ENCODE data around the gene CWC15. TPM values are rescaled to one million over a fixed set of nuclear protein-coding genes. Genes with fewer than 3 reads are reported as not detected.

Gene CWC15
- total and polyA plus RNA-seq, 4 donors = 17.6 to 47.0 (median 20.9) TPM

DNA sequence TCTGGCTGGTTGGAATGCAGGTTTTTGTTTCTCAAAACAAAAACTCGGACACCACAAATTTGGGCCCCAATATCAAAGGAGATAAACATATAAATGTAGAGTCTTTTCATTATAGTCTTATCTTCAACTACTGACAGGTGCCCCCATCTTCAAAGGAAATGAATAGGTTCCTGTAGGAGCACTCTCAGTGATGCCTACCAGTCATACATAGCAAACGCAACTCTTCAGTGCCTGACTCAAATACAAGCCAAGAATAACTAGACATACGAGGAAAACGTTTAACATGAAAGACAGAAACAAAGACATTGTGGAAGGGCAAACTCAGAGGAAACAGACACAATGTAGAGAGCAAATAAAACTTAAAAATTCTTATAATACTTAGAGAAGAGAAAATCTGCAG, 14.0 kb upstream of the CWC15 start:
- H3K27me3 ChIP-seq (ENCODE audit: control insufficient read depth in 4 of 4, insufficient read depth in 4 of 4, low read length in 3 of 4) = no peaks in the 10 kb centered on the region
- no peak overlapping the region for H3K27ac ChIP-seq (ENCODE audit: low read depth in 1 of 2, low read length in 2 of 2)
- no peaks in the 10 kb centered on the region for H3K36me3 ChIP-seq (ENCODE audit: control insufficient read depth in 4 of 4, insufficient read depth in 3 of 4, low read depth in 1 of 4, low read length in 3 of 4)
- no peak for DNase-seq (ENCODE audit: low spot score)
- 76% methylated on average over 4 of the region's 4 CpGs for WGBS
- H3K4me3 ChIP-seq (ENCODE audit: low read depth in 1 of 3, low read length in 3 of 3) = no peak overlapping the region
- H3K4me1 ChIP-seq (ENCODE audit: control insufficient read depth in 4 of 4, insufficient read depth in 4 of 4, low read length in 3 of 4) = no peaks in the 10 kb centered on the region
- no peak overlapping the region for H3K9ac ChIP-seq (ENCODE audit: low read depth in 1 of 2, low read length in 2 of 2)
- TF ChIP-seq FOXA2 (IDR thresholded peaks at IDR 0.05) (no peak), RXRA (IDR thresholded peaks at IDR 0.05) (no peak), TAF1 (conservative IDR thresholded peaks at IDR 0.05) (no peak), HNF4G (IDR thresholded peaks at IDR 0.05) (no peak), HNF4A (conservative IDR thresholded peaks at IDR 0.05) (no peak), JUND (IDR thresholded peaks at IDR 0.05) (no peak), EGR1 (IDR thresholded peaks at IDR 0.05; ENCODE audit: low read depth in 2 of 2) (no peak), YY1 (IDR thresholded peaks at IDR 0.05) (no peak), FOXA1 (IDR thresholded peaks at IDR 0.05) (no peak), NR2F2 (IDR thresholded peaks at IDR 0.05) (no peak), RAD21 (IDR thresholded peaks at IDR 0.05) (no peak), GABPA (IDR thresholded peaks at IDR 0.05 in 1 of 2, conservative IDR thresholded peaks at IDR 0.05 in 1 of 2) (no peak)
- TF ChIP-seq, protein P1, sequence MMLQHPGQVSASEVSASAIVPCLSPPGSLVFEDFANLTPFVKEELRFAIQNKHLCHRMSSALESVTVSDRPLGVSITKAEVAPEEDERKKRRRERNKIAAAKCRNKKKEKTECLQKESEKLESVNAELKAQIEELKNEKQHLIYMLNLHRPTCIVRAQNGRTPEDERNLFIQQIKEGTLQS (IDR thresholded peaks at IDR 0.05) = no peak
- TF ChIP-seq, protein P2, sequence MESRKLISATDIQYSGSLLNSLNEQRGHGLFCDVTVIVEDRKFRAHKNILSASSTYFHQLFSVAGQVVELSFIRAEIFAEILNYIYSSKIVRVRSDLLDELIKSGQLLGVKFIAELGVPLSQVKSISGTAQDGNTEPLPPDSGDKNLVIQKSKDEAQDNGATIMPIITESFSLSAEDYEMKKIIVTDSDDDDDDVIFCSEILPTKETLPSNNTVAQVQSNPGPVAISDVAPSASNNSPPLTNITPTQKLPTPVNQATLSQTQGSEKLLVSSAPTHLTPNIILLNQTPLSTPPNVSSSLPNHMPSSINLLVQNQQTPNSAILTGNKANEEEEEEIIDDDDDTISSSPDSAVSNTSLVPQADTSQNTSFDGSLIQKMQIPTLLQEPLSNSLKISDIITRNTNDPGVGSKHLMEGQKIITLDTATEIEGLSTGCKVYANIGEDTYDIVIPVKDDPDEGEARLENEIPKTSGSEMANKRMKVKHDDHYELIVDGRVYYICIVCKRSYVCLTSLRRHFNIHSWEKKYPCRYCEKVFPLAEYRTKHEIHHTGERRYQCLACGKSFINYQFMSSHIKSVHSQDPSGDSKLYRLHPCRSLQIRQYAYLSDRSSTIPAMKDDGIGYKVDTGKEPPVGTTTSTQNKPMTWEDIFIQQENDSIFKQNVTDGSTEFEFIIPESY (IDR thresholded peaks at IDR 0.05) = no peak
- TF ChIP-seq, protein P3, sequence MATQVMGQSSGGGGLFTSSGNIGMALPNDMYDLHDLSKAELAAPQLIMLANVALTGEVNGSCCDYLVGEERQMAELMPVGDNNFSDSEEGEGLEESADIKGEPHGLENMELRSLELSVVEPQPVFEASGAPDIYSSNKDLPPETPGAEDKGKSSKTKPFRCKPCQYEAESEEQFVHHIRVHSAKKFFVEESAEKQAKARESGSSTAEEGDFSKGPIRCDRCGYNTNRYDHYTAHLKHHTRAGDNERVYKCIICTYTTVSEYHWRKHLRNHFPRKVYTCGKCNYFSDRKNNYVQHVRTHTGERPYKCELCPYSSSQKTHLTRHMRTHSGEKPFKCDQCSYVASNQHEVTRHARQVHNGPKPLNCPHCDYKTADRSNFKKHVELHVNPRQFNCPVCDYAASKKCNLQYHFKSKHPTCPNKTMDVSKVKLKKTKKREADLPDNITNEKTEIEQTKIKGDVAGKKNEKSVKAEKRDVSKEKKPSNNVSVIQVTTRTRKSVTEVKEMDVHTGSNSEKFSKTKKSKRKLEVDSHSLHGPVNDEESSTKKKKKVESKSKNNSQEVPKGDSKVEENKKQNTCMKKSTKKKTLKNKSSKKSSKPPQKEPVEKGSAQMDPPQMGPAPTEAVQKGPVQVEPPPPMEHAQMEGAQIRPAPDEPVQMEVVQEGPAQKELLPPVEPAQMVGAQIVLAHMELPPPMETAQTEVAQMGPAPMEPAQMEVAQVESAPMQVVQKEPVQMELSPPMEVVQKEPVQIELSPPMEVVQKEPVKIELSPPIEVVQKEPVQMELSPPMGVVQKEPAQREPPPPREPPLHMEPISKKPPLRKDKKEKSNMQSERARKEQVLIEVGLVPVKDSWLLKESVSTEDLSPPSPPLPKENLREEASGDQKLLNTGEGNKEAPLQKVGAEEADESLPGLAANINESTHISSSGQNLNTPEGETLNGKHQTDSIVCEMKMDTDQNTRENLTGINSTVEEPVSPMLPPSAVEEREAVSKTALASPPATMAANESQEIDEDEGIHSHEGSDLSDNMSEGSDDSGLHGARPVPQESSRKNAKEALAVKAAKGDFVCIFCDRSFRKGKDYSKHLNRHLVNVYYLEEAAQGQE (IDR thresholded peaks at IDR 0.05) = no peak
- TF ChIP-seq, protein P4, sequence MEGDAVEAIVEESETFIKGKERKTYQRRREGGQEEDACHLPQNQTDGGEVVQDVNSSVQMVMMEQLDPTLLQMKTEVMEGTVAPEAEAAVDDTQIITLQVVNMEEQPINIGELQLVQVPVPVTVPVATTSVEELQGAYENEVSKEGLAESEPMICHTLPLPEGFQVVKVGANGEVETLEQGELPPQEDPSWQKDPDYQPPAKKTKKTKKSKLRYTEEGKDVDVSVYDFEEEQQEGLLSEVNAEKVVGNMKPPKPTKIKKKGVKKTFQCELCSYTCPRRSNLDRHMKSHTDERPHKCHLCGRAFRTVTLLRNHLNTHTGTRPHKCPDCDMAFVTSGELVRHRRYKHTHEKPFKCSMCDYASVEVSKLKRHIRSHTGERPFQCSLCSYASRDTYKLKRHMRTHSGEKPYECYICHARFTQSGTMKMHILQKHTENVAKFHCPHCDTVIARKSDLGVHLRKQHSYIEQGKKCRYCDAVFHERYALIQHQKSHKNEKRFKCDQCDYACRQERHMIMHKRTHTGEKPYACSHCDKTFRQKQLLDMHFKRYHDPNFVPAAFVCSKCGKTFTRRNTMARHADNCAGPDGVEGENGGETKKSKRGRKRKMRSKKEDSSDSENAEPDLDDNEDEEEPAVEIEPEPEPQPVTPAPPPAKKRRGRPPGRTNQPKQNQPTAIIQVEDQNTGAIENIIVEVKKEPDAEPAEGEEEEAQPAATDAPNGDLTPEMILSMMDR (IDR thresholded peaks at IDR 0.05; ENCODE audit: low read depth, low read length, missing input control) = no peak
- TF ChIP-seq, protein P5, sequence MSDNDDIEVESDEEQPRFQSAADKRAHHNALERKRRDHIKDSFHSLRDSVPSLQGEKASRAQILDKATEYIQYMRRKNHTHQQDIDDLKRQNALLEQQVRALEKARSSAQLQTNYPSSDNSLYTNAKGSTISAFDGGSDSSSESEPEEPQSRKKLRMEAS (IDR thresholded peaks at IDR 0.05) = no peak
- no peaks in the 10 kb centered on the region for H3K9me3 ChIP-seq (ENCODE audit: control insufficient read depth in 4 of 4, low read length in 3 of 4)

Data from liver (tissue), 9 donors.